HEK293 (cell line): ENCODE results near the gene NELL1.

Source experiments
- CTCF ChIA-PET: fragments of 350-600 bp; formaldehyde crosslinking; extraction: SDS; loops from one replicate; lab custom pipeline; 2021; ENCODE audit warnings: antibody characterized with exemption; lab: Yijun Ruan, JAX
- POLR2A ChIA-PET: fragments of 300-600 bp; formaldehyde crosslinking; extraction: SDS; loops from one replicate; lab custom pipeline; 2020; ENCODE audit warnings: antibody characterized with exemption, inconsistent platforms; lab: Yijun Ruan, JAX
- H3K27ac ChIP-seq: fragments of 200-500 bp; sonication (Bioruptor generic); 2 replicates; pipeline ENCODE4 v1.5.1; 2014; ENCODE audit warnings: low read depth, low read length, control low read depth, inconsistent platforms; ENCODE audit errors: extremely low read depth
- H3K36me3 ChIP-seq, 2 experiments: fragments of 200-500 bp in 1 of 2; sonication (Bioruptor generic) in 1 of 2; 1 replicate in 1 of 2; 2 replicates in 1 of 2; pipeline ENCODE4 v1.5.1; 2014 to 2017; ENCODE audit warnings: inconsistent platforms in 2 of 2, low read length in 2 of 2; ENCODE audit not compliant: control insufficient read depth in 2 of 2, insufficient read depth in 1 of 2
- H3K4me1 ChIP-seq: fragments of 200-500 bp; sonication (Bioruptor generic); 2 replicates; pipeline ENCODE4 v1.5.1; 2014; ENCODE audit warnings: mild to moderate bottlenecking, low read length, inconsistent platforms; ENCODE audit not compliant: control insufficient read depth, insufficient read depth
- H3K4me3 ChIP-seq: 2 replicates; pipeline ENCODE4 v1.5.1; 2011; ENCODE audit warnings: low read depth, mild to moderate bottlenecking, control low read depth, low read length, moderate library complexity
- H3K9me3 ChIP-seq: fragments of 200-500 bp; sonication (Bioruptor generic); 2 replicates; pipeline ENCODE4 v1.5.1; 2014; ENCODE audit warnings: low read depth, low read length, inconsistent platforms; ENCODE audit not compliant: control insufficient read depth, insufficient read depth
- BCL11B ChIP-seq: fragments of 450-650 bp; formaldehyde crosslinking; IDR thresholded peaks from 2 replicates; pipeline ENCODE4 v1.5.1; 2016; ENCODE audit warnings: low read depth, missing biosample characterization, missing genetic modification characterization
- KLF7 ChIP-seq: fragments of 450-650 bp; formaldehyde crosslinking; IDR thresholded peaks from 2 replicates; pipeline ENCODE4 v1.5.1; 2016; ENCODE audit warnings: missing biosample characterization, missing genetic modification characterization, borderline replicate concordance
- PRDM1 ChIP-seq: fragments of 450-650 bp; formaldehyde crosslinking; IDR thresholded peaks from 2 replicates; pipeline ENCODE4; 2016; ENCODE audit warnings: missing biosample characterization, missing genetic modification characterization
- TCF7L2 ChIP-seq: IDR thresholded peaks from 2 replicates; pipeline ENCODE4 v1.6.1; 2011; ENCODE audit warnings: low read depth, mild to moderate bottlenecking, inconsistent platforms, low read length, moderate library complexity, borderline replicate concordance
- TRIM28 ChIP-seq: IDR thresholded peaks from 2 replicates; pipeline ENCODE4 v1.6.1; 2011; ENCODE audit warnings: low read length, control low read depth, borderline replicate concordance
- ZNF2 ChIP-seq: fragments of 450-650 bp; formaldehyde crosslinking; IDR thresholded peaks from 2 replicates; pipeline ENCODE4 v1.5.1; 2016; ENCODE audit warnings: missing biosample characterization, missing genetic modification characterization
- ZNF239 ChIP-seq: fragments of 450-650 bp; formaldehyde crosslinking; IDR thresholded peaks from 2 replicates; pipeline ENCODE4 v1.5.1; 2016; ENCODE audit warnings: missing biosample characterization, missing genetic modification characterization
- ZNF292 ChIP-seq: fragments of 450-650 bp; formaldehyde crosslinking; IDR thresholded peaks from 2 replicates; pipeline ENCODE4 v1.5.1; 2016; ENCODE audit warnings: low read depth, missing biosample characterization, missing genetic modification characterization, borderline replicate concordance
- ZNF311 ChIP-seq: fragments of 450-650 bp; formaldehyde crosslinking; IDR thresholded peaks from 2 replicates; pipeline ENCODE4 v1.5.1; 2017; ENCODE audit warnings: missing biosample characterization, missing genetic modification characterization, borderline replicate concordance
- ZNF404 ChIP-seq: fragments of 450-650 bp; formaldehyde crosslinking; IDR thresholded peaks from 2 replicates; pipeline ENCODE4 v1.5.1; 2017; ENCODE audit warnings: missing biosample characterization, missing genetic modification characterization
- ZNF548 ChIP-seq: fragments of 450-650 bp; formaldehyde crosslinking; IDR thresholded peaks from 2 replicates; pipeline ENCODE4 v1.5.1; 2016; ENCODE audit warnings: missing biosample characterization, missing genetic modification characterization
- ZNF561 ChIP-seq: fragments of 450-650 bp; IDR thresholded peaks from 2 replicates; pipeline ENCODE4 v1.5.1; 2018; ENCODE audit warnings: missing biosample characterization, missing genetic modification characterization, borderline replicate concordance
- ZNF660 ChIP-seq: fragments of 450-650 bp; IDR thresholded peaks from 2 replicates; pipeline ENCODE4 v1.5.1; 2018; ENCODE audit warnings: missing biosample characterization, mild to moderate bottlenecking, missing genetic modification characterization
- ZNF777 ChIP-seq: fragments of 450-650 bp; formaldehyde crosslinking; IDR thresholded peaks from 2 replicates; pipeline ENCODE4 v1.5.1; 2017; ENCODE audit warnings: missing biosample characterization, missing genetic modification characterization, borderline replicate concordance
- ZNF792 ChIP-seq: fragments of 450-650 bp; formaldehyde crosslinking; IDR thresholded peaks from 2 replicates; pipeline ENCODE4 v1.5.1; 2016; ENCODE audit warnings: missing biosample characterization, missing genetic modification characterization
- ZNF837 ChIP-seq: fragments of 450-650 bp; formaldehyde crosslinking; IDR thresholded peaks from 2 replicates; pipeline ENCODE4 v1.5.1; 2016; ENCODE audit warnings: missing biosample characterization, missing genetic modification characterization
- TF ChIP-seq, protein P1 (sequence below): IDR thresholded peaks from 2 replicates; pipeline ENCODE4 v1.6.1; 2011; ENCODE audit warnings: mild to moderate bottlenecking, low read depth, low read length, borderline replicate concordance
- TF ChIP-seq, protein P2 (sequence below): fragments of 450-650 bp; formaldehyde crosslinking; IDR thresholded peaks from 2 replicates; pipeline ENCODE4 v1.5.1; 2017; ENCODE audit warnings: missing biosample characterization, missing genetic modification characterization
- TF ChIP-seq, protein P3 (sequence below): fragments of 450-650 bp; formaldehyde crosslinking; IDR thresholded peaks from 2 replicates; pipeline ENCODE4 v1.5.1; 2016; ENCODE audit warnings: missing biosample characterization, missing genetic modification characterization
- TF ChIP-seq, protein P4 (sequence below): fragments of 450-650 bp; formaldehyde crosslinking; IDR thresholded peaks from 2 replicates; pipeline ENCODE4 v1.5.1; 2016; ENCODE audit warnings: missing biosample characterization, missing genetic modification characterization
- TF ChIP-seq, protein P5 (sequence below): fragments of 450-650 bp; formaldehyde crosslinking; IDR thresholded peaks from 2 replicates; pipeline ENCODE4 v1.5.1; 2016; ENCODE audit warnings: missing biosample characterization, missing genetic modification characterization
- TF ChIP-seq, protein P6 (sequence below): fragments of 450-650 bp; formaldehyde crosslinking; IDR thresholded peaks from 2 replicates; pipeline ENCODE4 v1.5.1; 2016; ENCODE audit warnings: missing biosample characterization, missing genetic modification characterization
- TF ChIP-seq, protein P7 (sequence below): fragments of 450-650 bp; formaldehyde crosslinking; IDR thresholded peaks from 2 replicates; pipeline ENCODE4 v1.5.1; 2016; ENCODE audit warnings: missing biosample characterization, missing genetic modification characterization, low read depth

The NELL1 gene

DNA sequence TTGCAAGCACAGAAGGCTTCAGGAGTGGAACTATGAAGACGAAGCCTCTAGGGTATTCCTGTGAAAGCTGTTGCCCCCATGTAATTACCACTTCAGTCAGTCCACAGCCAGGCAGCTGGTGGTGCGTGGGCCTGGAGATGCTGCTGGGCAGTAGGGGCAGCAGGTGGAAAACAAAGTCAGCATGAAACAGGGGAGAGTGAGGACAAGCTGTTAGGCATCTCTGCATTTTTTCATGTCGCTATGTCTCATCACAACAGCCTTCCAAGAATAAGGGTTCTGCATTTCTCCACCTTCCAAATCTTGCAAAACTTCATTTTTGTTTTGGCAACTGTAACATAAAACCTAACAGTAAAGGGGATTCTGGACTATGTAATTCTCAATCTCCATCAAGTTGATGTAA is 757.5 kb downstream of the NELL1 start:
- H3K4me1 ChIP-seq: no peaks in the 10 kb centered on the region
- CTCF ChIA-PET: no interaction called here
- TF ChIP-seq, protein P1, sequence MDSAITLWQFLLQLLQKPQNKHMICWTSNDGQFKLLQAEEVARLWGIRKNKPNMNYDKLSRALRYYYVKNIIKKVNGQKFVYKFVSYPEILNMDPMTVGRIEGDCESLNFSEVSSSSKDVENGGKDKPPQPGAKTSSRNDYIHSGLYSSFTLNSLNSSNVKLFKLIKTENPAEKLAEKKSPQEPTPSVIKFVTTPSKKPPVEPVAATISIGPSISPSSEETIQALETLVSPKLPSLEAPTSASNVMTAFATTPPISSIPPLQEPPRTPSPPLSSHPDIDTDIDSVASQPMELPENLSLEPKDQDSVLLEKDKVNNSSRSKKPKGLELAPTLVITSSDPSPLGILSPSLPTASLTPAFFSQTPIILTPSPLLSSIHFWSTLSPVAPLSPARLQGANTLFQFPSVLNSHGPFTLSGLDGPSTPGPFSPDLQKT: no peak
- TF ChIP-seq ZNF792: no peak
- no peak for TF ChIP-seq ZNF2
- TF ChIP-seq, protein P2, sequence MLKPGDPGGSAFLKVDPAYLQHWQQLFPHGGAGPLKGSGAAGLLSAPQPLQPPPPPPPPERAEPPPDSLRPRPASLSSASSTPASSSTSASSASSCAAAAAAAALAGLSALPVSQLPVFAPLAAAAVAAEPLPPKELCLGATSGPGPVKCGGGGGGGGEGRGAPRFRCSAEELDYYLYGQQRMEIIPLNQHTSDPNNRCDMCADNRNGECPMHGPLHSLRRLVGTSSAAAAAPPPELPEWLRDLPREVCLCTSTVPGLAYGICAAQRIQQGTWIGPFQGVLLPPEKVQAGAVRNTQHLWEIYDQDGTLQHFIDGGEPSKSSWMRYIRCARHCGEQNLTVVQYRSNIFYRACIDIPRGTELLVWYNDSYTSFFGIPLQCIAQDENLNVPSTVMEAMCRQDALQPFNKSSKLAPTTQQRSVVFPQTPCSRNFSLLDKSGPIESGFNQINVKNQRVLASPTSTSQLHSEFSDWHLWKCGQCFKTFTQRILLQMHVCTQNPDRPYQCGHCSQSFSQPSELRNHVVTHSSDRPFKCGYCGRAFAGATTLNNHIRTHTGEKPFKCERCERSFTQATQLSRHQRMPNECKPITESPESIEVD: no peak
- no peak for TF ChIP-seq TRIM28
- TF ChIP-seq TCF7L2: no peak
- no peak for TF ChIP-seq BCL11B (tag by site-specific recombination)
- TF ChIP-seq, protein P3, sequence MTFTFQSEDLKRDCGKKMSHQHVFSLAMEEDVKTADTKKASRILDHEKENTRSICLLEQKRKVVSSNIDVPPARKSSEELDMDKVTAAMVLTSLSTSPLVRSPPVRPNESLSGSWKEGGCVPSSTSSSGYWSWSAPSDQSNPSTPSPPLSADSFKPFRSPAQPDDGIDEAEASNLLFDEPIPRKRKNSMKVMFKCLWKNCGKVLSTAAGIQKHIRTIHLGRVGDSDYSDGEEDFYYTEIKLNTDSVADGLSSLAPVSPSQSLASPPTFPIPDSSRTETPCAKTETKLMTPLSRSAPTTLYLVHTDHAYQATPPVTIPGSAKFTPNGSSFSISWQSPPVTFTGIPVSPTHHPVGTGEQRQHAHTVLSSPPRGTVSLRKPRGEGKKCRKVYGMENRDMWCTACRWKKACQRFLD (tag by site-specific recombination): no peak
- no peak for TF ChIP-seq ZNF777 (tag by site-specific recombination)
- TF ChIP-seq ZNF292 (tag by site-specific recombination): no peak
- TF ChIP-seq ZNF561 (tag by site-specific recombination): no peak
- TF ChIP-seq, protein P4, sequence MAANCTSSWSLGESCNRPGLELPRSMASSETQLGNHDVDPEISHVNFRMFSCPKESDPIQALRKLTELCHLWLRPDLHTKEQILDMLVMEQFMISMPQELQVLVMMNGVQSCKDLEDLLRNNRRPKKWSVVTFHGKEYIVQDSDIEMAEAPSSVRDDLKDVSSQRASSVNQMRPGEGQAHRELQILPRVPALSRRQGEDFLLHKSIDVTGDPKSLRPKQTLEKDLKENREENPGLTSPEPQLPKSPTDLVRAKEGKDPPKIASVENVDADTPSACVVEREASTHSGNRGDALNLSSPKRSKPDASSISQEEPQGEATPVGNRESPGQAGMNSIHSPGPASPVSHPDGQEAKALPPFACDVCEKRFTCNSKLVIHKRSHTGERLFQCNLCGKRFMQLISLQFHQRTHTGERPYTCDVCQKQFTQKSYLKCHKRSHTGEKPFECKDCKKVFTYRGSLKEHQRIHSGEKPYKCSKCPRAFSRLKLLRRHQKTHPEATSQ (tag by site-specific recombination): no peak
- no peaks in the 10 kb centered on the region for H3K36me3 ChIP-seq
- no peaks in the 10 kb centered on the region for H3K9me3 ChIP-seq
- H3K4me3 ChIP-seq: no peak overlapping the region
- H3K27ac ChIP-seq: no peak overlapping the region
- POLR2A ChIA-PET: no interaction called here

DNA sequence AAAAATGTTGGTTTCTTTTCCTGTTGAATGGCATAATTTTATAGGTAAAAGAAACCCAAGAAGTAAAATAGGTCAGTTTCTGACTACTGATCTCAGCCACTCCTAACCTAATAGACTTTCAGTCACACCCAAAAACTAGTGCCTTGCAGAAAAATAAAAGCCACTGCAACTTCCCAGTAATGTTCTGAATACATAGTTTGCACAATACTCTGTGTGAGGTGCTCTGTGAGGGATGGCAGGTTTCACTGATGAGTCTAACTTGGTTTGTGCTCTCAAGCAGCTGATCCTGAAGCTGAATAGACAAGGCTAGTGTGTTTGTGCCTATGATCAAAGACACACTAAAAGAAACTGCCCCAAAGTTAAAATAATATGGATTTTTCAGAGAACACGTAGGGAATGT is 758.3 kb downstream of the NELL1 start:
- no peaks in the 10 kb centered on the region for H3K9me3 ChIP-seq
- ChIA-PET CTCF (no interaction called here), POLR2A (no interaction called here)
- no peaks in the 10 kb centered on the region for H3K4me1 ChIP-seq
- no peak overlapping the region for H3K4me3 ChIP-seq
- H3K27ac ChIP-seq: no peak overlapping the region
- no peaks in the 10 kb centered on the region for H3K36me3 ChIP-seq
- TF ChIP-seq TCF7L2: no peak
- no peak for TF ChIP-seq ZNF404 (tag by site-specific recombination)
- TF ChIP-seq ZNF837 (tag by site-specific recombination): no peak
- TF ChIP-seq, protein P5, sequence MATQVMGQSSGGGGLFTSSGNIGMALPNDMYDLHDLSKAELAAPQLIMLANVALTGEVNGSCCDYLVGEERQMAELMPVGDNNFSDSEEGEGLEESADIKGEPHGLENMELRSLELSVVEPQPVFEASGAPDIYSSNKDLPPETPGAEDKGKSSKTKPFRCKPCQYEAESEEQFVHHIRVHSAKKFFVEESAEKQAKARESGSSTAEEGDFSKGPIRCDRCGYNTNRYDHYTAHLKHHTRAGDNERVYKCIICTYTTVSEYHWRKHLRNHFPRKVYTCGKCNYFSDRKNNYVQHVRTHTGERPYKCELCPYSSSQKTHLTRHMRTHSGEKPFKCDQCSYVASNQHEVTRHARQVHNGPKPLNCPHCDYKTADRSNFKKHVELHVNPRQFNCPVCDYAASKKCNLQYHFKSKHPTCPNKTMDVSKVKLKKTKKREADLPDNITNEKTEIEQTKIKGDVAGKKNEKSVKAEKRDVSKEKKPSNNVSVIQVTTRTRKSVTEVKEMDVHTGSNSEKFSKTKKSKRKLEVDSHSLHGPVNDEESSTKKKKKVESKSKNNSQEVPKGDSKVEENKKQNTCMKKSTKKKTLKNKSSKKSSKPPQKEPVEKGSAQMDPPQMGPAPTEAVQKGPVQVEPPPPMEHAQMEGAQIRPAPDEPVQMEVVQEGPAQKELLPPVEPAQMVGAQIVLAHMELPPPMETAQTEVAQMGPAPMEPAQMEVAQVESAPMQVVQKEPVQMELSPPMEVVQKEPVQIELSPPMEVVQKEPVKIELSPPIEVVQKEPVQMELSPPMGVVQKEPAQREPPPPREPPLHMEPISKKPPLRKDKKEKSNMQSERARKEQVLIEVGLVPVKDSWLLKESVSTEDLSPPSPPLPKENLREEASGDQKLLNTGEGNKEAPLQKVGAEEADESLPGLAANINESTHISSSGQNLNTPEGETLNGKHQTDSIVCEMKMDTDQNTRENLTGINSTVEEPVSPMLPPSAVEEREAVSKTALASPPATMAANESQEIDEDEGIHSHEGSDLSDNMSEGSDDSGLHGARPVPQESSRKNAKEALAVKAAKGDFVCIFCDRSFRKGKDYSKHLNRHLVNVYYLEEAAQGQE: no peak
- TF ChIP-seq ZNF660 (tag by site-specific recombination): no peak
- TF ChIP-seq, protein P4 (tag by site-specific recombination): no peak
- TF ChIP-seq, protein P6, sequence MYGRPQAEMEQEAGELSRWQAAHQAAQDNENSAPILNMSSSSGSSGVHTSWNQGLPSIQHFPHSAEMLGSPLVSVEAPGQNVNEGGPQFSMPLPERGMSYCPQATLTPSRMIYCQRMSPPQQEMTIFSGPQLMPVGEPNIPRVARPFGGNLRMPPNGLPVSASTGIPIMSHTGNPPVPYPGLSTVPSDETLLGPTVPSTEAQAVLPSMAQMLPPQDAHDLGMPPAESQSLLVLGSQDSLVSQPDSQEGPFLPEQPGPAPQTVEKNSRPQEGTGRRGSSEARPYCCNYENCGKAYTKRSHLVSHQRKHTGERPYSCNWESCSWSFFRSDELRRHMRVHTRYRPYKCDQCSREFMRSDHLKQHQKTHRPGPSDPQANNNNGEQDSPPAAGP: no peak
- TF ChIP-seq ZNF239: no peak
- TF ChIP-seq KLF7: no peak
- TF ChIP-seq, protein P7, sequence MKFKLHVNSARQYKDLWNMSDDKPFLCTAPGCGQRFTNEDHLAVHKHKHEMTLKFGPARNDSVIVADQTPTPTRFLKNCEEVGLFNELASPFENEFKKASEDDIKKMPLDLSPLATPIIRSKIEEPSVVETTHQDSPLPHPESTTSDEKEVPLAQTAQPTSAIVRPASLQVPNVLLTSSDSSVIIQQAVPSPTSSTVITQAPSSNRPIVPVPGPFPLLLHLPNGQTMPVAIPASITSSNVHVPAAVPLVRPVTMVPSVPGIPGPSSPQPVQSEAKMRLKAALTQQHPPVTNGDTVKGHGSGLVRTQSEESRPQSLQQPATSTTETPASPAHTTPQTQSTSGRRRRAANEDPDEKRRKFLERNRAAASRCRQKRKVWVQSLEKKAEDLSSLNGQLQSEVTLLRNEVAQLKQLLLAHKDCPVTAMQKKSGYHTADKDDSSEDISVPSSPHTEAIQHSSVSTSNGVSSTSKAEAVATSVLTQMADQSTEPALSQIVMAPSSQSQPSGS: no peak
- no peak for TF ChIP-seq ZNF548 (tag by site-specific recombination)
- no peak for TF ChIP-seq PRDM1 (tag by site-specific recombination)
- no peak for TF ChIP-seq ZNF311 (tag by site-specific recombination)
